ENCODE data around the gene GAN. TPM values are rescaled to one million over a fixed set of nuclear protein-coding genes. Genes with fewer than 3 reads are reported as not detected.

Gene GAN
- total and polyA plus RNA-seq, 2 of the 4 experiments (the other 2 are of a cell fraction), result 1.1 to 5.7 TPM

DNA sequence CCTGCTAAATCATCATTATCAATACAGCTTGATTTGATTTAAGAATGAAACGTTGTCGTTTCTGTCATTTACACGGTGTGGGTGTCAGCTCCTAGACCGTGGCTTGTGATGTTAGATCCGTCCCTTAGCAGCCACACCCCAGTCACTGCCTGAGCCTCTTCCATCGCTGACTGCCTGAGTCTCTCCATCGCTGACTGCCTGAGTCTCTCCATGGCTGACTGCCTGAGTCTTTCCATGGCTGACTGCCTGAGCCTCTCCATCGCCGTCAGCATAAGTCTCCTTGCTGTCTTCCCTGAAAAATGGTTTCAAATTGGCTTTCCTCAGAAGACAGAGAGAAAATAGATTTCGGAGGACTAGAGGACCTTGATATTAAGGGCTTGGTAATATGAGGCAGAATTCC lies 76.1 kb downstream of the GAN start:
- H2BK120ac ChIP-seq (ENCODE audit: low read depth, low read length), result no peak overlapping the region
- no peak overlapping the region for H3K27ac ChIP-seq (ENCODE audit: insufficient read depth, low read length)
- no peak overlapping the region for H3K56ac ChIP-seq (ENCODE audit: extremely low read depth, insufficient read depth, low read length)
- no peaks in the 10 kb centered on the region for H3K4me1 ChIP-seq (ENCODE audit: control insufficient read depth, insufficient read depth, low read length)
- H4K20me1 ChIP-seq (ENCODE audit: insufficient read depth, low read length), result no peaks in the 10 kb centered on the region
- H2BK5ac ChIP-seq (ENCODE audit: low read depth, low read length, poor library complexity, severe bottlenecking), result no peak overlapping the region
- no peak overlapping the region for H3K4ac ChIP-seq (ENCODE audit: low read depth, low read length)
- H3K36me3 ChIP-seq (ENCODE audit: control insufficient read depth, insufficient read depth, low read length), result no peaks in the 10 kb centered on the region; the same call in 1 of the 2 replicates
- no peak overlapping the region for H3K18ac ChIP-seq (ENCODE audit: low read depth, low read length)
- TF ChIP-seq MAFK (IDR thresholded peaks at IDR 0.05; ENCODE audit: low read depth, low read length), result no peak
- no peak for TF ChIP-seq POLR2A (IDR thresholded peaks at IDR 0.05; ENCODE audit: low read depth, low read length)
- TF ChIP-seq CHD1 (IDR thresholded peaks at IDR 0.05; ENCODE audit: low read depth, low read length), result no peak
- no peak for TF ChIP-seq NFE2L2 (IDR thresholded peaks at IDR 0.05; ENCODE audit: low read depth, low read length)
- TF ChIP-seq BHLHE40 (IDR thresholded peaks at IDR 0.05; ENCODE audit: low read depth, low read length), result no peak
- TF ChIP-seq RCOR1 (IDR thresholded peaks at IDR 0.05; ENCODE audit: insufficient replicate concordance, low read length), result no peak
- H2AK5ac ChIP-seq (ENCODE audit: low read depth, low read length), result no peak overlapping the region
- ChIA-PET CTCF (no interaction called here), POLR2A (ENCODE audit: unreplicated experiment) (no interaction called here)
- in situ Hi-C loops (cut with MboI; ENCODE audit: low sequenced_read_pairs) (no loop called here), dilution Hi-C loops (cut with HindIII; ENCODE audit: low sequenced_read_pairs, unreplicated experiment) (no loop called here), intact Hi-C loops (cut with micrococcal nuclease) (no loop called here)
- no TSS peak for BruUV-seq (replicated peaks)
- H3K9ac ChIP-seq (ENCODE audit: low read depth, low read length), result no peak overlapping the region
- no peak overlapping the region for H2BK15ac ChIP-seq (ENCODE audit: low read depth, low read length)
- H3K9me1 ChIP-seq (ENCODE audit: insufficient read depth, low read length), result no peaks in the 10 kb centered on the region; the same call in 1 of the 2 replicates
- H3K4me3 ChIP-seq (ENCODE audit: insufficient read depth, low read depth, low read length), result no peak overlapping the region
- peaks cover 0 to 3% of the 10 kb centered on the region in 2 experiments; a peak in 2 of 4 replicates for H3K79me1 ChIP-seq (ENCODE audit: low read depth in 1 of 2, low read length in 2 of 2)
- DNase-seq, result no peak
- no peak overlapping the region for H4K91ac ChIP-seq (ENCODE audit: insufficient read depth, low read depth, low read length)
- H3K23ac ChIP-seq (ENCODE audit: low read depth, low read length), result no peak overlapping the region
- no peak overlapping the region for H4K8ac ChIP-seq (ENCODE audit: low read depth in 2 of 2, low read length in 2 of 2)
- no peak overlapping the region for H2BK20ac ChIP-seq (ENCODE audit: low read depth, low read length)
- no peak overlapping the region for H2AFZ ChIP-seq (replicated peaks; ENCODE audit: low read length, poor library complexity)
- no peak overlapping the region for H3K4me2 ChIP-seq (ENCODE audit: low read depth, low read length)
- WGBS, 2 experiments (ENCODE audit: extremely low coverage in 2 of 2, insufficient read length in 1 of 2), result 94% methylated on average over 5 of the region's 10 CpGs; no CpG with 5 or more reads in 1 of the 2 experiments
- no peaks in the 10 kb centered on the region for H3K27me3 ChIP-seq (ENCODE audit: control insufficient read depth, insufficient read depth, low read length)
- H4K5ac ChIP-seq (ENCODE audit: low read depth, low read length), result no peak overlapping the region
- ATAC-seq (ENCODE audit: low read depth), result no peak
- no peaks in the 10 kb centered on the region for H3K9me3 ChIP-seq (ENCODE audit: control insufficient read depth, insufficient read depth, low read length)
- H2AK9ac ChIP-seq (replicated peaks; ENCODE audit: low read depth, low read length, poor library complexity), result no peak overlapping the region
- no peak overlapping the region for H3K14ac ChIP-seq (replicated peaks; ENCODE audit: low read depth, low read length)

Data from IMR-90 (cell line).